Epithelial cell of umbilical artery (primary cell): ENCODE data around the gene SCNN1G. TPM values are rescaled to one million over a fixed set of nuclear protein-coding genes. Genes with fewer than 3 reads are reported as not detected.

Experiments
- total RNA-seq: library from RNA; depleted of rRNA; stranded (reverse); fragments of >200 nt; gene quantifications from 2 replicates; pipeline ENCODE4 v1.2.3, GENCODE V29; 2014

The SCNN1G gene
- total RNA-seq, result not detected in 2 replicates

GRCh38 chr16:23182679-23183542 lies at the start of gene SCNN1G:
SCNN1G (plus strand) TSS chr16:23182745; CDS start chr16:23186272, 3,527 bp downstream.

GRCh38 chr16:23149267-23149992 lies 33.1 kb upstream of the SCNN1G start, which contains the start of gene USP31:
USP31 (minus strand) TSS chr16:23149452; CDS start chr16:23149270, 182 bp downstream.

Other genes with a start within 250 kb of the SCNN1G start
- 9.1 and 14.0 TPM in 2 replicates for gene USP31, start 33.3 kb upstream of the SCNN1G start, total RNA-seq
- gene SCNN1B, start 119.6 kb downstream of the SCNN1G start, total RNA-seq, result not detected in 2 replicates